HCT116 (cell line): ENCODE measurements around the gene LAMA1.

ENCODE experiments used
- CTCF ChIP-seq, 3 experiments: fragments of 200-600 bp in 1 of 3; sonication (generic) in 1 of 3; IDR thresholded peaks in 2 of 3; conservative IDR thresholded peaks in 1 of 3; 2 replicates each; pipeline ENCODE4 v1.5.1; 2012 to 2017; ENCODE audit warnings: low read depth in 2 of 3, low read length in 2 of 3, antibody characterized with exemption in 1 of 3, borderline replicate concordance in 1 of 3, control low read depth in 1 of 3, mild to moderate bottlenecking in 1 of 3, mixed read lengths in 1 of 3, mixed run types in 1 of 3, moderate library complexity in 1 of 3; ENCODE audit not compliant: insufficient read depth in 1 of 3
- MAX ChIP-seq: IDR thresholded peaks from 2 replicates; pipeline ENCODE4 v1.6.1; 2012

- no peak for TF ChIP-seq CTCF (IDR thresholded peaks at IDR 0.05 in 2 of 3, conservative IDR thresholded peaks at IDR 0.05 in 1 of 3; ENCODE audit: borderline replicate concordance in 1 of 3, insufficient read depth in 1 of 3, low read depth in 2 of 3, low read length in 2 of 3)
- TF ChIP-seq MAX, result no peak
Observed at GRCh38 chr18:6941996-6942395, 175.6 kb downstream of the LAMA1 start.
